Endometrial microvascular endothelial cells (primary cell): Measurements from ENCODE around the gene CLN6. TPM values are rescaled to one million over a fixed set of nuclear protein-coding genes. Genes with fewer than 3 reads are reported as not detected.
"Not testable (repeated sequence)": the region's sequence is repeated elsewhere in the genome, so short reads cannot be mapped to it uniquely, and the experiment has no call there.

Source experiments
- in situ Hi-C: cut with HindIII; loops from 2 replicates; pipeline ENCODE4 v1.10.0; 2017; ENCODE audit warnings: low sequenced_read_pairs, low pct_unique_long_range_greater_than_20kb; ENCODE audit errors: inconsistent ontology term
- total RNA-seq: library from RNA; depleted of rRNA; stranded (reverse); fragments of >200 nt; gene quantifications from one replicate; pipeline ENCODE4 v1.2.3, GENCODE V29; 2015; ENCODE audit errors: inconsistent ontology term

CLN6 gene
- total RNA-seq, 1 donor from 2014 or later, result 65.4 TPM

GRCh38 chr15:68210409-68210756, 19.1 kb downstream of the CLN6 start:
- in situ Hi-C loops, result no loop called here

DNA sequence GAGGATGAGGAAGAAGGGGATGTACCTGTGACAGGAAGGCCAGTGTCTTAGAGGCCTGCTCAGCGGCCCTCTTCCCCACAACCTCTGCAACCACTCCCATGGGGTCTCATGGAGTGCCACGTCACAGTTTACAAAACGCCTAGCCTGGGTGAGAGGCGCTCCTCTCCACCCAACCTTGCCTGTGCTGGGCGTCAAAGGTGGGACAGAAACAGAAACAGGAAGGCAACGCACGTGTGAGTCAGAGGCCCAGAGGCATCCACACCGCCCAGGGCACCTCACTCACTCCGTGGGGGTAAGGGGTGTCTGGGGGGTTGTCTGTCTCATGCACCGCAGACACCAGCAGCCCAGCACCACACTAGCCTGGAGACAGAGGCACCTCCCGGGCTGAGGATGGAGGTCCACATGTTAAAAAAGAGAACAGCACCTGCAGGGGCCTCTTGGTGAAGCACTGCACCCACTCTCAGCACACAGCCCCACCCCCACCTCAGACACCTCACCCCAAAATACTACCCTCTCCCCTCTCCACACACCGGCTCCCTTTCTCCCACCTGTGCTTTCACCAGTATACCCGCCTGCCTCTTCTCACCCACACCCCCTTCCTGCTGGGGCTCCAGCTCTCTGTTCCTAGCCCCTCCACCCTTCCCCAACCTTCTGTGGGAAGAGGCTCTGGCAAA, 19.7 kb downstream of the CLN6 start:
- in situ Hi-C loops, result no loop called here

- in situ Hi-C loops, result no loop called here
These were observed 20.3 kb downstream of the CLN6 start for GRCh38 chr15:68209272-68209671.

GRCh38 chr15:68208636-68209240, 20.8 kb downstream of the CLN6 start:
- in situ Hi-C loops, result no loop called here

- in situ Hi-C loops, result no loop called here
These were observed 21.4 kb downstream of the CLN6 start for GRCh38 chr15:68208136-68208535.

DNA sequence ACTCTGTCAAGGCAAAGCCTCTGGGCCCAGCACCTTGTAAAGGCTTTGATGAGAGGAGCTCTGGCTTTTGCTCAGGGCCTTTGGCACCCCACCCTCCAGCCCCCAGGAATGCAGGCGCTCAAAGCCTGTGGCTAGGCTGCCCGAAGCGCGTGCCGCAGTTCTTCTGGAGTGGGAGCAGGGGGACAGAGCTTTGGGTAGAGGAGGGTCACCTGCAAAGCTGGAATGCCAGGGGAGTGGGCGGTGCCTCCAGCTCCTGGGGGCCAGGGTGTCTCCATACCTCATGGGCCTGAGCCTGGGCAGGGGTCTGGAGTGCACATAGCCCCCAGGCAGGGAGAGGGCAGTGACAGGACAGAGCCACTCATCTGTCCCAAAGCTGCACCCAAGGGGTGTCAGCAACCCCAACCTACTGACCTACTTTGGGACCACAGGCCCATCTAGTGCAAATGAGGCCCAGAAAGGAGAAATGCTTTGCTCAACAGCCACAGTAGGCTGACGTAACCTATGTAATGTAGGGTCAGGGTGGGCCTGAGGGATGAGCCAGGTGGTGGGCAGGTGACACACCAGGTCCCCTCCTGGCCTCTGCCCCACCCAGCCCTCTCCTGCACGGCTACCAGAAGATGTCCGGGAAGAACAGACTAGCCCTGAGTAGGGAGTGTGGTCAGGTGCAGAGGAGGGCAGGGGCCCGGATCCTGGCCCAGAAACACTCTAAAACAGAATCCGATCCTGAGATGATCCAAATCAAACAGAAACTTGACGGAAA, 22.2 kb downstream of the CLN6 start:
- in situ Hi-C loops, result no loop called here

GRCh38 chr15:68206711-68207151, 22.8 kb downstream of the CLN6 start:
- in situ Hi-C loops, result no loop called here

- in situ Hi-C loops, result no loop called here
These were observed 23.5 kb downstream of the CLN6 start for GRCh38 chr15:68205954-68206539.

DNA sequence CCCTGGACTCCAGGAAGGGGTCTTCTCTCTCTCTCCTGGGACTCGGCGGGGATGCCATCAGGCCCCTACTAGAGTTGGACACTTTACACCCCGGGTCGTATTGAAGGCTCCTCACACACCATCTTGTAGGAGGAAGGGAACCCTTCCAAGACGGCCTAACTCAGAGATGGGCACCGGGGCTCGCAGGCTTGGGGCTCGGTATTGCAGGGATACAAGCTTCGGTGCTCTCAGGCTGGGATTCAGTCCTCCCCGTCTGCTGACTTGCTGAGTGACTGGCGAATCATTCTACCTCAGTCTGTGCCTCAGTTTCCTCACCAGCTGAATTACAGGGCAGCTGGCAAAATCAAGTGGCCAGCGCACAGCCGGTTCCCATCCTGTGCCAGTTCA, 24.0 kb downstream of the CLN6 start:
- in situ Hi-C loops, result no loop called here

- in situ Hi-C loops, result no loop called here
These were observed 24.6 kb downstream of the CLN6 start, which contains the start of gene CALML4 for GRCh38 chr15:68204776-68205557. Gene CALML4, minus strand, starts transcription at chr15:68205332. Its CDS starts 85 bp downstream, at chr15:68205247.

GRCh38 chr15:68204361-68204760, 25.2 kb downstream of the CLN6 start:
- in situ Hi-C loops, result no loop called here

- in situ Hi-C loops, result no loop called here
These were observed 25.6 kb downstream of the CLN6 start for GRCh38 chr15:68203956-68204355.

DNA sequence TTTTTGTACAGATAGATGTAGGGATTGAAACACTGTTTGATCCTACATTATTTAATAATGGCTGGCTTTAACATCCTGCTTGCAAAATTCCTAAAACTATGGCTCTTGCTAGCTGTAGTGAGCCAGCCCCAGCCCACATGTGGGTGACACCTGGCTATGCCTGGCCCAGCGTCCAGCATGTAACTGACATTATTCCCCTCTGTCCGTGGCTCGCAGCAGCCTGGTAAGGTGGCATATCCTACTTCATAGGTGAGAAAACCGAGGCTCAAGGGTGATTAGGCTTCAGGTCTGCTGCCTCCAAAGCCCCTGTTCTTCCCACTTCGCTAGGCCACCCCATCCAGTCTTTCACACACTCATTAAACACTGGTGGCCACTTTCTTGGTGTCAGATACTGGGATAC, 26.0 kb downstream of the CLN6 start:
- in situ Hi-C loops, result no loop called here

- in situ Hi-C loops, result not testable (repeated sequence)
These were observed 26.5 kb downstream of the CLN6 start for GRCh38 chr15:68202994-68203393.

DNA sequence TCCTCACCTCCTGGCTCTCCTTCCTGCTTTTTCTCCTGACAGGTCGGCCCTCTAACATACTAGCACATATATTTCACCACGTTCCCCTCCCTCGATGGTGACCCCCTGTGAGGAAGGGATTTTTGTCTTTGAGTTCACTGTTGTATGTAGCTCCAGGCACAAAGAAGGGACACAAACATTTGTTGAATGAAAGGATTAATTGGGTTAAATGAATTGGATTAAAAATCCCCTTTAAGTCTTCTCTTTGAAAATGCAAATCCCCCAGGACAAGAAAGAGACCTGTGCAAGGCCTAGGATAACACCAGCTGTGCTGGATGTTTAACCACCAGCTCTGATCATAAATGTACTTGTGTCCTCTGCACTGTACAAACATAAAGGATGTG, 27.7 kb downstream of the CLN6 start:
- in situ Hi-C loops, result no loop called here

GRCh38 chr15:68201153-68201878, 28.2 kb downstream of the CLN6 start:
- in situ Hi-C loops, result no loop called here

- in situ Hi-C loops, result no loop called here
These were observed 29.3 kb downstream of the CLN6 start for GRCh38 chr15:68200016-68200861.

- in situ Hi-C loops, result no loop called here
These were observed 30.2 kb downstream of the CLN6 start for GRCh38 chr15:68199340-68199739.
